Keratinocyte (primary cell): ENCODE measurements around the gene THTPA. TPM values are rescaled to one million over a fixed set of nuclear protein-coding genes. Genes with fewer than 3 reads are reported as not detected.

ENCODE experiments used
- DNase-seq: peaks from one replicate; pipeline ENCODE4 v3.0.0-alpha.2; 2011; ENCODE audit warnings: low read depth, missing footprints, low spot score
- FAIRE-seq: peaks from 2 replicates; lab custom pipeline; 2011; peaks lifted over from hg19 to GRCh38; lab: Jason Lieb, UNC
- H2AFZ ChIP-seq: 2 replicates; pipeline ENCODE4 v1.6.0; 2012; ENCODE audit warnings: low read length, control low read depth, inconsistent platforms; ENCODE audit not compliant: control insufficient read depth
- H3K27ac ChIP-seq: 2 replicates; pipeline ENCODE4 v1.5.1; 2011; ENCODE audit warnings: low read length; ENCODE audit not compliant: control insufficient read depth, insufficient read depth
- H3K27me3 ChIP-seq: 3 replicates; pipeline ENCODE4 v1.6.0; 2011; ENCODE audit warnings: low read length; ENCODE audit not compliant: control insufficient read depth, insufficient read depth; ENCODE audit errors: extremely low read depth
- H3K36me3 ChIP-seq, 2 experiments: 2 replicates in 1 of 2; 3 replicates in 1 of 2; pipeline ENCODE4 v1.5.1; 2011; ENCODE audit warnings: low read length in 2 of 2, mild to moderate bottlenecking in 1 of 2; ENCODE audit not compliant: control insufficient read depth in 2 of 2, insufficient read depth in 2 of 2; ENCODE audit errors: extremely low read depth in 1 of 2
- H3K4me1 ChIP-seq: 3 replicates; pipeline ENCODE4 v1.5.1; 2011; ENCODE audit warnings: low read length; ENCODE audit not compliant: control insufficient read depth, insufficient read depth; ENCODE audit errors: extremely low read depth
- H3K4me2 ChIP-seq: 3 replicates; pipeline ENCODE4 v1.6.0; 2011; ENCODE audit warnings: low read depth, low read length; ENCODE audit not compliant: control insufficient read depth, insufficient read depth; ENCODE audit errors: extremely low read depth
- H3K4me3 ChIP-seq, 3 experiments: fragments of 200-600 bp in 1 of 3; sonication (generic) in 1 of 3; 2 replicates in 2 of 3; 3 replicates in 1 of 3; pipeline ENCODE4 v1.5.1; 2011 to 2016; ENCODE audit warnings: low read length in 3 of 3, mild to moderate bottlenecking in 3 of 3, control low read depth in 2 of 3, inconsistent platforms in 1 of 3, low read depth in 1 of 3, mixed read lengths in 1 of 3, mixed run types in 1 of 3, moderate library complexity in 1 of 3; ENCODE audit not compliant: control insufficient read depth in 2 of 3, insufficient read depth in 2 of 3; ENCODE audit errors: extremely low read depth in 1 of 3
- H3K79me2 ChIP-seq: 2 replicates; pipeline ENCODE4 v1.6.0; 2012; ENCODE audit warnings: low read length; ENCODE audit not compliant: control insufficient read depth, insufficient read depth
- H3K9ac ChIP-seq: 3 replicates; pipeline ENCODE4 v1.6.0; 2011; ENCODE audit warnings: low read length; ENCODE audit not compliant: control insufficient read depth, insufficient read depth; ENCODE audit errors: extremely low read depth
- H3K9me1 ChIP-seq: 3 replicates; pipeline ENCODE4 v1.6.0; 2011; ENCODE audit warnings: low read length; ENCODE audit not compliant: control insufficient read depth, insufficient read depth; ENCODE audit errors: extremely low read depth
- H3K9me3 ChIP-seq: 2 replicates; pipeline ENCODE4 v1.5.1; 2012; ENCODE audit warnings: low read depth, low read length; ENCODE audit not compliant: control insufficient read depth
- H4K20me1 ChIP-seq: 3 replicates; pipeline ENCODE4 v1.6.0; 2011; ENCODE audit warnings: low read length; ENCODE audit not compliant: control insufficient read depth, insufficient read depth; ENCODE audit errors: extremely low read depth
- EZH2 ChIP-seq: IDR thresholded peaks from one replicate; pipeline ENCODE4 v1.6.1; 2012; ENCODE audit warnings: inconsistent platforms, mild to moderate bottlenecking, low read length, moderate library complexity
- dilution Hi-C: fragments of 300-500 bp; cut with MboI; formaldehyde crosslinking; loops from one replicate; pipeline ENCODE4 v1.7.0; 2020; ENCODE audit warnings: low sequenced_read_pairs; ENCODE audit not compliant: extremely low pct_ligation_motif_present
- polyA plus RNA-seq, 5 experiments: library from polyadenylated mRNA; depleted of rRNA in 3 of 5; stranded (reverse) in 3 of 5; stranded (forward) in 1 of 5; unstranded in 1 of 5; fragments of >200 nt; gene quantifications; 1 replicate in 1 of 5; 2 replicates in 3 of 5; 3 replicates in 1 of 5; pipeline versions ENCODE4 v1.2.1 to v1.2.3, GENCODE V29; 2011 to 2012; ENCODE audit warnings: missing spikeins in 2 of 5, low read depth in 1 of 5, low replicate concordance in 1 of 5
- TF ChIP-seq, protein P1 (sequence below), 3 experiments: IDR thresholded peaks in 1 of 3; conservative IDR thresholded peaks in 1 of 3; optimal IDR thresholded peaks in 1 of 3; 2 replicates in 2 of 3; 3 replicates in 1 of 3; pipeline versions ENCODE3 to v1.5.1; 2011; ENCODE audit warnings: low read length in 3 of 3, mild to moderate bottlenecking in 3 of 3, moderate library complexity in 2 of 3, control low read depth in 1 of 3, inconsistent platforms in 1 of 3; ENCODE audit not compliant: insufficient read depth in 2 of 3; ENCODE audit errors: extremely low read depth in 1 of 3

THTPA gene
- polyA plus RNA-seq, 1 donor (not counting 4 experiments of a cell fraction or from before 2014, with no cell fraction given): 3.2 TPM

DNA sequence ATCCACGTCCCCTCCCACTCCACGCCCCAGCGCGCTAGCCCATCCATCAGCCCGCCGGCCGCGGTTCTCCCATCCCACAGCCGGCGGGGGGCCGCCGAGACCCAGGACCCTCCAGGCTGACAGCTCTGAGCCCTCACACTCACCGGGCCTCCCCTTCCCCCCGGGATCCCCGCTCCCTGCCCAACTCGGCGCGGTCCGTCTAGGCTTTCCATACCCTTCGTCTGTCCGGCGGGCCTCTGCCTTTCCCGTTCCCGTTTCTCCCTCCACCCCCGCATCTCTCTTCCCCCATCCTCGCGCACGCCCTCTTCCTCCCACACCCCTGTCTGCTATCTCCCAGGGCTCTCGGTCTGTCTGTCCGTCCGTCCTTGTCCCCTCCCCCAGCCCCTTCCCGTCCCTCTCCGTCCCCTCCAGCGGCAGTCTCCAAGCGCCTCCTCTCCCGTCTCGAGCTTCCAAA is 5.2 kb upstream of the THTPA start:
- H3K27ac ChIP-seq: no peak overlapping the region
- no peaks in the 10 kb centered on the region for H3K36me3 ChIP-seq
- TF ChIP-seq EZH2: no peak
- TF ChIP-seq, protein P1, sequence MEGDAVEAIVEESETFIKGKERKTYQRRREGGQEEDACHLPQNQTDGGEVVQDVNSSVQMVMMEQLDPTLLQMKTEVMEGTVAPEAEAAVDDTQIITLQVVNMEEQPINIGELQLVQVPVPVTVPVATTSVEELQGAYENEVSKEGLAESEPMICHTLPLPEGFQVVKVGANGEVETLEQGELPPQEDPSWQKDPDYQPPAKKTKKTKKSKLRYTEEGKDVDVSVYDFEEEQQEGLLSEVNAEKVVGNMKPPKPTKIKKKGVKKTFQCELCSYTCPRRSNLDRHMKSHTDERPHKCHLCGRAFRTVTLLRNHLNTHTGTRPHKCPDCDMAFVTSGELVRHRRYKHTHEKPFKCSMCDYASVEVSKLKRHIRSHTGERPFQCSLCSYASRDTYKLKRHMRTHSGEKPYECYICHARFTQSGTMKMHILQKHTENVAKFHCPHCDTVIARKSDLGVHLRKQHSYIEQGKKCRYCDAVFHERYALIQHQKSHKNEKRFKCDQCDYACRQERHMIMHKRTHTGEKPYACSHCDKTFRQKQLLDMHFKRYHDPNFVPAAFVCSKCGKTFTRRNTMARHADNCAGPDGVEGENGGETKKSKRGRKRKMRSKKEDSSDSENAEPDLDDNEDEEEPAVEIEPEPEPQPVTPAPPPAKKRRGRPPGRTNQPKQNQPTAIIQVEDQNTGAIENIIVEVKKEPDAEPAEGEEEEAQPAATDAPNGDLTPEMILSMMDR (optimal IDR thresholded peaks at IDR 0.05 in 1 of 3, IDR thresholded peaks at IDR 0.05 in 1 of 3, conservative IDR thresholded peaks at IDR 0.05 in 1 of 3; ENCODE audit: extremely low read depth in 1 of 3, insufficient read depth in 2 of 3, low read length in 3 of 3): no peak
- peak overlapping the region; percentile 64 for H3K9ac ChIP-seq
- H3K9me3 ChIP-seq: no peaks in the 10 kb centered on the region
- peak overlapping the region; percentile 92 for H3K4me2 ChIP-seq
- H3K4me3 ChIP-seq: peak overlapping the region; percentile 62 to 76 (median 71)
- H3K9me1 ChIP-seq: no peaks in the 10 kb centered on the region
- H2AFZ ChIP-seq: peak overlapping the region; percentile 72
- peaks cover 15% of the 10 kb centered on the region for H3K27me3 ChIP-seq
- FAIRE-seq (no peak), DNase-seq (no peak)
- no peaks in the 10 kb centered on the region for H3K79me2 ChIP-seq
- dilution Hi-C loops: no loop called here
- H3K4me1 ChIP-seq: peaks cover 3% of the 10 kb centered on the region
- no peaks in the 10 kb centered on the region for H4K20me1 ChIP-seq

DNA sequence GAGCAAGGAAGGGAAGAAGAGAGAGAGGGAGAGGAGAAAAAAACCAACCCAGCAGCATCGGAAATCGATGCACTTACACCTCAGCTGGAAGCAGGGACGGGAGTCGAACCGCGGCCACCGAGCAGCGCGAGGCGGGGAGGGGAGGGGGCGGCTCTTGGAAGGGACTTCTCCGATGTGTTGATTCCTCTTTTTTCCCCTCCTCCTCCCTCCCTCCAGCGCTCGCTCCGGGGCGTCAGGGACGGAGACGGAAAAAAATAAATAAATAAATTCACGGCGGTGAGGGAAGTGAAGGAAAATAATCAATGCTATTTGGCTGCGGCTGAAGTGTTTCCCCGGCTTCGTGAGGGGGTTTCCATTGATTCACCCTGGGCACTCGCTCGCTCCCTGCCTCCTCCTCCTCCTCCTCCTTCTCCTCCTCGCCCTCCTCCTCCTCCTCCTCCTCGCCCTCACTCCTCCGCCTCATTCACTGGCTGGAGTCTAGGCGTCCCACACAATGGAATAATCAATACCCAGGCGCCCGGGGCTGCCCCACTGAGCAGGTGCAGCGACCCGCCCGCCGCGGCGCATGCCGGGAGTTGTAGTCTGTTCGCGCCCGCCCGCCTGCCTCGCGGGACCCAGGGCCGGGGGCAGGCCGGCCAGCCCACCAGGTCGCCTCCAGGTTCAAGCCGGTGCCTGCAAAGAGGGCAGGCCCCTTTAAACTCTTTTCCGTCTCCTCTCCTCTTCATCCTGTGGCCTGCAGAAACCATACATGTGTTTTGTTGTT is 4.6 kb upstream of the THTPA start, which contains the start of gene ZFHX2:
ZFHX2 (minus strand) TSS at position 500 of the 763 bp plus-strand sequence. CDS start 16,440 bp downstream, outside the sequence.
- Histone ChIP-seq H3K36me3 (no peaks in the 10 kb centered on the region), H2AFZ (peak within 1 kb of the TSS; percentile 94), H3K79me2 (peaks cover 3% of the 10 kb centered on the region), H3K4me3 (peak within 1 kb of the TSS; percentile 62 to 76 (median 71)), H3K27ac (peak within 1 kb of the TSS; percentile 28), H3K4me1 (peaks cover 3% of the 10 kb centered on the region), H3K27me3 (peaks cover 15% of the 10 kb centered on the region), H4K20me1 (no peaks in the 10 kb centered on the region), H3K9me3 (no peaks in the 10 kb centered on the region), H3K9ac (peak within 1 kb of the TSS; percentile 64), H3K9me1 (no peaks in the 10 kb centered on the region), H3K4me2 (peak within 1 kb of the TSS; percentile 92)
- dilution Hi-C loops: no loop called here
- no peak for FAIRE-seq
- DNase-seq: no peak
- no peak for TF ChIP-seq EZH2
- TF ChIP-seq, protein P1 (optimal IDR thresholded peaks at IDR 0.05 in 1 of 3, IDR thresholded peaks at IDR 0.05 in 1 of 3, conservative IDR thresholded peaks at IDR 0.05 in 1 of 3; ENCODE audit: extremely low read depth in 1 of 3, insufficient read depth in 2 of 3, low read length in 3 of 3): no peak
